ENCODE results near the gene CH25H. TPM values are rescaled to one million over a fixed set of nuclear protein-coding genes. Genes with fewer than 3 reads are reported as not detected.

The CH25H gene
- total RNA-seq, 2 donors from 2014 or later = 1.1 to 1.6 TPM

GRCh38 chr10:89221919-89222318 lies 14.8 kb upstream of the CH25H start:
- intact Hi-C loops (cut with DNase I) = no loop called here
- H3K9me3 ChIP-seq = no peaks in the 10 kb centered on the region
- 41% methylated on average over 2 of the region's 2 CpGs for WGBS
- TF ChIP-seq POLR2AphosphoS5 (IDR thresholded peaks at IDR 0.05) (no peak), POLR2A (IDR thresholded peaks at IDR 0.05) (no peak), CTCF (IDR thresholded peaks at IDR 0.05) (no peak)
- no peaks in the 10 kb centered on the region for H3K36me3 ChIP-seq
- H3K4me3 ChIP-seq = no peak overlapping the region
- no peaks in the 10 kb centered on the region for H3K27me3 ChIP-seq (replicated peaks; ENCODE audit: insufficient read depth)
- H3K4me1 ChIP-seq (replicated peaks) = no peaks in the 10 kb centered on the region
- H3K27ac ChIP-seq = no peak overlapping the region
- DNase-seq (ENCODE audit: low spot score) = no peak

GRCh38 chr10:89219513-89220218 lies 12.5 kb upstream of the CH25H start:
- no peak overlapping the region for H3K27ac ChIP-seq
- H3K4me1 ChIP-seq (replicated peaks) = no peaks in the 10 kb centered on the region
- no peaks in the 10 kb centered on the region for H3K36me3 ChIP-seq
- 59% methylated on average over 4 of the region's 4 CpGs for WGBS
- no peak for DNase-seq (ENCODE audit: low spot score)
- H3K27me3 ChIP-seq (replicated peaks; ENCODE audit: insufficient read depth) = no peaks in the 10 kb centered on the region
- intact Hi-C loops (cut with DNase I) = loop anchor here (5.0 kb wide), 1 partner anchor 382 kb away; no protein-coding TSS in a partner anchor
- no peaks in the 10 kb centered on the region for H3K9me3 ChIP-seq
- H3K4me3 ChIP-seq = no peak overlapping the region
- no peak for TF ChIP-seq CTCF (IDR thresholded peaks at IDR 0.05)
- TF ChIP-seq POLR2AphosphoS5 (IDR thresholded peaks at IDR 0.05) = no peak
- no peak for TF ChIP-seq POLR2A (IDR thresholded peaks at IDR 0.05)

- Histone ChIP-seq H3K36me3 (no peaks in the 10 kb centered on the region), H3K27ac (peak overlapping the region in 1 of 2 donors; percentile 32), H3K9me3 (no peaks in the 10 kb centered on the region), H3K4me1 (replicated peaks) (no peaks in the 10 kb centered on the region), H3K27me3 (replicated peaks; ENCODE audit: insufficient read depth) (no peaks in the 10 kb centered on the region), H3K4me3 (no peak overlapping the region)
- WGBS = 7% methylated on average over 6 of the region's 6 CpGs
- intact Hi-C loops (cut with DNase I) = loop anchor here (5.0 kb wide), 1 partner anchor 380 kb away; no protein-coding TSS in a partner anchor
- no peak for TF ChIP-seq POLR2A (IDR thresholded peaks at IDR 0.05)
- TF ChIP-seq CTCF (IDR thresholded peaks at IDR 0.05) = peak; percentile 79 to 91 (median 86)
- no peak for TF ChIP-seq POLR2AphosphoS5 (IDR thresholded peaks at IDR 0.05)
- DNase-seq (ENCODE audit: low spot score) = peak; percentile 54
These were observed 10.2 kb upstream of the CH25H start for GRCh38 chr10:89217057-89217990.

GRCh38 chr10:89216056-89216455 lies 8.9 kb upstream of the CH25H start:
- no peaks in the 10 kb centered on the region for H3K36me3 ChIP-seq
- DNase-seq (ENCODE audit: low spot score) = no peak
- no peaks in the 10 kb centered on the region for H3K27me3 ChIP-seq (replicated peaks; ENCODE audit: insufficient read depth)
- WGBS = 91% methylated on average over 2 of the region's 2 CpGs
- H3K4me1 ChIP-seq (replicated peaks) = no peaks in the 10 kb centered on the region
- no peak overlapping the region for H3K4me3 ChIP-seq
- intact Hi-C loops (cut with DNase I) = loop anchor here (5.0 kb wide), 1 partner anchor 379 kb away; no protein-coding TSS in a partner anchor
- no peak overlapping the region for H3K27ac ChIP-seq
- TF ChIP-seq CTCF (IDR thresholded peaks at IDR 0.05) = no peak
- H3K9me3 ChIP-seq = no peaks in the 10 kb centered on the region

Measured in prostate gland (tissue), 2 donors.